HEK293 (cell line): ENCODE measurements around the gene SPATA24.
A peak's percentile ranks its signal among the peaks of the same experiment; 100 is the strongest.

Experiments used
- CTCF ChIA-PET: fragments of 350-600 bp; formaldehyde crosslinking; extraction: SDS; loops from one replicate; lab custom pipeline; 2021; ENCODE audit warnings: antibody characterized with exemption; lab: Yijun Ruan, JAX
- POLR2A ChIA-PET: fragments of 300-600 bp; formaldehyde crosslinking; extraction: SDS; loops from one replicate; lab custom pipeline; 2020; ENCODE audit warnings: antibody characterized with exemption, inconsistent platforms; lab: Yijun Ruan, JAX
- H3K27ac ChIP-seq: fragments of 200-500 bp; sonication (Bioruptor generic); 2 replicates; pipeline ENCODE4 v1.5.1; 2014; ENCODE audit warnings: low read depth, low read length, control low read depth, inconsistent platforms; ENCODE audit errors: extremely low read depth
- H3K36me3 ChIP-seq, 2 experiments: fragments of 200-500 bp in 1 of 2; sonication (Bioruptor generic) in 1 of 2; 1 replicate in 1 of 2; 2 replicates in 1 of 2; pipeline ENCODE4 v1.5.1; 2014 to 2017; ENCODE audit warnings: inconsistent platforms in 2 of 2, low read length in 2 of 2; ENCODE audit not compliant: control insufficient read depth in 2 of 2, insufficient read depth in 1 of 2
- H3K4me1 ChIP-seq: fragments of 200-500 bp; sonication (Bioruptor generic); 2 replicates; pipeline ENCODE4 v1.5.1; 2014; ENCODE audit warnings: mild to moderate bottlenecking, low read length, inconsistent platforms; ENCODE audit not compliant: control insufficient read depth, insufficient read depth
- H3K4me3 ChIP-seq: 2 replicates; pipeline ENCODE4 v1.5.1; 2011; ENCODE audit warnings: low read depth, mild to moderate bottlenecking, control low read depth, low read length, moderate library complexity
- H3K9me3 ChIP-seq: fragments of 200-500 bp; sonication (Bioruptor generic); 2 replicates; pipeline ENCODE4 v1.5.1; 2014; ENCODE audit warnings: low read depth, low read length, inconsistent platforms; ENCODE audit not compliant: control insufficient read depth, insufficient read depth
- BCL11A ChIP-seq: fragments of 450-650 bp; formaldehyde crosslinking; IDR thresholded peaks from 2 replicates; pipeline ENCODE4 v1.5.1; 2016; ENCODE audit warnings: low read depth, missing biosample characterization, missing genetic modification characterization
- HOXA7 ChIP-seq: sonication (generic); formaldehyde crosslinking; IDR thresholded peaks from 2 replicates; pipeline ENCODE4 v1.8.1; 2022; ENCODE audit warnings: missing genetic modification reagents, borderline replicate concordance
- KLF16 ChIP-seq: fragments of 450-650 bp; formaldehyde crosslinking; IDR thresholded peaks from 2 replicates; pipeline ENCODE4 v1.5.1; 2017; ENCODE audit warnings: missing biosample characterization, missing genetic modification characterization
- KLF17 ChIP-seq: fragments of 450-650 bp; formaldehyde crosslinking; IDR thresholded peaks from 2 replicates; pipeline ENCODE4 v1.5.1; 2016; ENCODE audit warnings: missing biosample characterization, missing genetic modification characterization
- KLF8 ChIP-seq: fragments of 450-650 bp; formaldehyde crosslinking; IDR thresholded peaks from 2 replicates; pipeline ENCODE4 v1.5.1; 2016; ENCODE audit warnings: missing biosample characterization, missing genetic modification characterization
- KLF9 ChIP-seq: fragments of 450-650 bp; formaldehyde crosslinking; IDR thresholded peaks from 2 replicates; pipeline ENCODE4 v1.5.1; 2016; ENCODE audit warnings: missing biosample characterization, missing genetic modification characterization, low read depth
- OVOL3 ChIP-seq: fragments of 450-650 bp; formaldehyde crosslinking; IDR thresholded peaks from 2 replicates; pipeline ENCODE4 v1.5.1; 2016; ENCODE audit warnings: missing biosample characterization, missing genetic modification characterization
- SP2 ChIP-seq: fragments of 450-650 bp; formaldehyde crosslinking; IDR thresholded peaks from 2 replicates; pipeline ENCODE4 v1.5.1; 2016; ENCODE audit warnings: missing biosample characterization, missing genetic modification characterization
- ZBTB26 ChIP-seq: fragments of 450-650 bp; formaldehyde crosslinking; optimal IDR thresholded peaks from 2 replicates; pipeline ENCODE3; 2016; ENCODE audit warnings: missing biosample characterization, mild to moderate bottlenecking, missing genetic modification characterization
- ZBTB8A ChIP-seq: fragments of 450-650 bp; formaldehyde crosslinking; IDR thresholded peaks from 2 replicates; pipeline ENCODE4 v1.5.1; 2016; ENCODE audit warnings: missing biosample characterization, missing genetic modification characterization
- ZEB2 ChIP-seq: fragments of 450-650 bp; formaldehyde crosslinking; IDR thresholded peaks from 2 replicates; pipeline ENCODE4 v1.5.1; 2016; ENCODE audit warnings: missing biosample characterization, missing genetic modification characterization
- ZFP69B ChIP-seq: fragments of 450-650 bp; formaldehyde crosslinking; IDR thresholded peaks from 2 replicates; pipeline ENCODE4 v1.5.1; 2016; ENCODE audit warnings: missing biosample characterization, missing genetic modification characterization
- ZNF132 ChIP-seq: fragments of 450-650 bp; formaldehyde crosslinking; IDR thresholded peaks from 2 replicates; pipeline ENCODE4 v1.5.1; 2017; ENCODE audit warnings: missing biosample characterization, missing genetic modification characterization, borderline replicate concordance
- ZNF133 ChIP-seq: fragments of 450-650 bp; formaldehyde crosslinking; IDR thresholded peaks from 2 replicates; pipeline ENCODE4 v1.5.1; 2016; ENCODE audit warnings: missing biosample characterization, missing genetic modification characterization
- ZNF223 ChIP-seq: fragments of 450-650 bp; formaldehyde crosslinking; IDR thresholded peaks from 2 replicates; pipeline ENCODE4 v1.5.1; 2016; ENCODE audit warnings: missing biosample characterization, missing genetic modification characterization
- ZNF324 ChIP-seq: fragments of 450-650 bp; formaldehyde crosslinking; IDR thresholded peaks from 2 replicates; pipeline ENCODE4 v1.5.1; 2016; ENCODE audit warnings: missing biosample characterization, missing genetic modification characterization
- ZNF335 ChIP-seq: fragments of 450-650 bp; formaldehyde crosslinking; conservative IDR thresholded peaks from 2 replicates; pipeline ENCODE4 v1.5.1; 2016; ENCODE audit warnings: missing biosample characterization, missing genetic modification characterization
- ZNF366 ChIP-seq: fragments of 450-650 bp; formaldehyde crosslinking; conservative IDR thresholded peaks from 2 replicates; pipeline ENCODE4 v1.5.1; 2016; ENCODE audit warnings: missing biosample characterization, missing genetic modification characterization
- ZNF514 ChIP-seq: fragments of 450-650 bp; formaldehyde crosslinking; IDR thresholded peaks from 2 replicates; pipeline ENCODE4 v1.5.1; 2016; ENCODE audit warnings: missing biosample characterization, missing genetic modification characterization
- ZNF561 ChIP-seq: fragments of 450-650 bp; IDR thresholded peaks from 2 replicates; pipeline ENCODE4 v1.5.1; 2018; ENCODE audit warnings: missing biosample characterization, missing genetic modification characterization, borderline replicate concordance
- ZNF585B ChIP-seq: fragments of 450-650 bp; formaldehyde crosslinking; IDR thresholded peaks from 2 replicates; pipeline ENCODE4 v1.5.1; 2016; ENCODE audit warnings: missing biosample characterization, missing genetic modification characterization
- ZNF600 ChIP-seq: fragments of 450-650 bp; formaldehyde crosslinking; IDR thresholded peaks from 2 replicates; pipeline ENCODE4 v1.5.1; 2016; ENCODE audit warnings: missing biosample characterization, missing genetic modification characterization
- ZNF629 ChIP-seq: fragments of 450-650 bp; formaldehyde crosslinking; IDR thresholded peaks from 2 replicates; pipeline ENCODE4 v1.5.1; 2017; ENCODE audit warnings: missing biosample characterization, missing genetic modification characterization
- ZNF654 ChIP-seq: fragments of 450-650 bp; formaldehyde crosslinking; IDR thresholded peaks from 2 replicates; pipeline ENCODE4 v1.5.1; 2016; ENCODE audit warnings: low read depth, missing biosample characterization, missing genetic modification characterization
- ZNF658 ChIP-seq: fragments of 450-650 bp; formaldehyde crosslinking; IDR thresholded peaks from 2 replicates; pipeline ENCODE4; 2016; ENCODE audit warnings: missing biosample characterization, missing genetic modification characterization
- ZNF747 ChIP-seq: fragments of 450-650 bp; formaldehyde crosslinking; IDR thresholded peaks from 2 replicates; pipeline ENCODE4 v1.5.1; 2016; ENCODE audit warnings: missing biosample characterization, missing genetic modification characterization
- ZSCAN18 ChIP-seq: fragments of 450-650 bp; formaldehyde crosslinking; IDR thresholded peaks from 2 replicates; pipeline ENCODE4 v1.5.1; 2016; ENCODE audit warnings: missing biosample characterization, missing genetic modification characterization
- TF ChIP-seq, protein P1 (sequence below): fragments of 450-650 bp; formaldehyde crosslinking; IDR thresholded peaks from 2 replicates; pipeline ENCODE4 v1.5.1; 2016; ENCODE audit warnings: missing biosample characterization, missing genetic modification characterization
- TF ChIP-seq, protein P2 (sequence below): fragments of 450-650 bp; formaldehyde crosslinking; IDR thresholded peaks from 2 replicates; pipeline ENCODE4 v1.5.1; 2016; ENCODE audit warnings: missing biosample characterization, missing genetic modification characterization
- TF ChIP-seq, protein P3 (sequence below): fragments of 450-650 bp; formaldehyde crosslinking; IDR thresholded peaks from 2 replicates; pipeline ENCODE4 v1.5.1; 2016; ENCODE audit warnings: missing biosample characterization, missing genetic modification characterization

SPATA24 gene

GRCh38 chr5:139369181-139369580 is 34.7 kb downstream of the SPATA24 start:
- POLR2A ChIA-PET, result interaction anchor here (0.8 kb wide), 1 partner anchor 1869 kb away, joined by 5 read pairs; no protein-coding TSS in a partner anchor

DNA sequence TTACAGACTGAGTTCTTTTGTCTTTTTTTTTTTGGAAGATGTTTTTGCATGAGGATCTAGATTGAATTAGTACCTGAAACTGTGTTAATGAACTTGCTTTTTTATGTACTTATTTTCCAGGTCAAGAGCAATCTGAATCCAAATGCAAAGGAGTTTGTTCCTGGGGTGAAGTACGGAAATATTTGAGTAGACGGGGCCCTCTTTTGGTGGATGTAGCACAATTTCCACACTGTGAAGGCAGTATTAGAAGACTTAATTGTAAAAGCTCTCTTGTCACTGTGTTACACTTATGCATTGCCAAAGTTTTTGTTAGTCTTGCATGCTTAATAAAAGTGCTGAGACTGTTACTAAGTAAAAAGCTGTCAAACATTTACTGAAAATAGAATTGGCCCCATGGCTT is 35.3 kb downstream of the SPATA24 start:
- ChIA-PET CTCF (interaction anchor here (0.5 to 1.3 kb wide), 6 partner anchors 23 to 154 kb away, joined by 3 to 9 read pairs (median 4); no protein-coding TSS in a partner anchor), POLR2A (interaction anchor here (0.7 to 0.8 kb wide), 2 partner anchors 8 to 1870 kb away, joined by 3 to 5 read pairs; no protein-coding TSS in a partner anchor)
- Histone ChIP-seq H3K27ac (no peak overlapping the region), H3K4me1 (no peaks in the 10 kb centered on the region), H3K9me3 (no peaks in the 10 kb centered on the region), H3K36me3 (peaks cover 73 to 78% of the 10 kb centered on the region in 2 experiments), H3K4me3 (no peak overlapping the region)
- TF ChIP-seq ZBTB8A (tag by site-specific recombination) (no peak), OVOL3 (tag by site-specific recombination) (no peak), ZNF514 (tag by site-specific recombination) (no peak), KLF9 (no peak), ZNF654 (tag by site-specific recombination) (peak; percentile 51), KLF17 (tag by site-specific recombination) (no peak)
- TF ChIP-seq, protein P1, sequence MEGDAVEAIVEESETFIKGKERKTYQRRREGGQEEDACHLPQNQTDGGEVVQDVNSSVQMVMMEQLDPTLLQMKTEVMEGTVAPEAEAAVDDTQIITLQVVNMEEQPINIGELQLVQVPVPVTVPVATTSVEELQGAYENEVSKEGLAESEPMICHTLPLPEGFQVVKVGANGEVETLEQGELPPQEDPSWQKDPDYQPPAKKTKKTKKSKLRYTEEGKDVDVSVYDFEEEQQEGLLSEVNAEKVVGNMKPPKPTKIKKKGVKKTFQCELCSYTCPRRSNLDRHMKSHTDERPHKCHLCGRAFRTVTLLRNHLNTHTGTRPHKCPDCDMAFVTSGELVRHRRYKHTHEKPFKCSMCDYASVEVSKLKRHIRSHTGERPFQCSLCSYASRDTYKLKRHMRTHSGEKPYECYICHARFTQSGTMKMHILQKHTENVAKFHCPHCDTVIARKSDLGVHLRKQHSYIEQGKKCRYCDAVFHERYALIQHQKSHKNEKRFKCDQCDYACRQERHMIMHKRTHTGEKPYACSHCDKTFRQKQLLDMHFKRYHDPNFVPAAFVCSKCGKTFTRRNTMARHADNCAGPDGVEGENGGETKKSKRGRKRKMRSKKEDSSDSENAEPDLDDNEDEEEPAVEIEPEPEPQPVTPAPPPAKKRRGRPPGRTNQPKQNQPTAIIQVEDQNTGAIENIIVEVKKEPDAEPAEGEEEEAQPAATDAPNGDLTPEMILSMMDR (tag by site-specific recombination), result 0 out of 2 replicates have a peak, but pooled peaks have one; percentile 6
- TF ChIP-seq, protein P2, sequence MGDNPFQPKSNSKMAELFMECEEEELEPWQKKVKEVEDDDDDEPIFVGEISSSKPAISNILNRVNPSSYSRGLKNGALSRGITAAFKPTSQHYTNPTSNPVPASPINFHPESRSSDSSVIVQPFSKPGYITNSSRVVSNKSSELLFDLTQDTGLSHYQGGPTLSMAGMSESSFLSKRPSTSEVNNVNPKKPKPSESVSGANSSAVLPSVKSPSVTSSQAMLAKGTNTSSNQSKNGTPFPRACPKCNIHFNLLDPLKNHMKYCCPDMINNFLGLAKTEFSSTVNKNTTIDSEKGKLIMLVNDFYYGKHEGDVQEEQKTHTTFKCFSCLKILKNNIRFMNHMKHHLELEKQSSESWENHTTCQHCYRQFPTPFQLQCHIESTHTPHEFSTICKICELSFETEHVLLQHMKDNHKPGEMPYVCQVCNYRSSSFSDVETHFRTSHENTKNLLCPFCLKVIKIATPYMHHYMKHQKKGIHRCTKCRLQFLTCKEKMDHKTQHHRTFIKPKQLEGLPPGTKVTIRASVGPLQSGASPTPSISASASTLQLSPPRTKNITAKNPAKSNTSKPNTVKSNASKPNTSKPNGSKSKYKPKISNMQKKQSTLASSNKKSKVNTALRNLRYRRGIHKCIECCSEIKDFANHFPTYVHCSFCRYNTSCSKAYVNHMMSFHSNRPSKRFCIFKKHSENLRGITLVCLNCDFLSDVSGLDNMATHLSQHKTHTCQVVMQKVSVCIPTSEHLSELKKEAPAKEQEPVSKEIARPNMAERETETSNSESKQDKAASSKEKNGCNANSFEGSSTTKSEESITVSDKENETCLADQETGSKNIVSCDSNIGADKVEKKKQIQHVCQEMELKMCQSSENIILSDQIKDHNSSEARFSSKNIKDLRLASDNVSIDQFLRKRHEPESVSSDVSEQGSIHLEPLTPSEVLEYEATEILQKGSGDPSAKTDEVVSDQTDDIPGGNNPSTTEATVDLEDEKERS, result no peak

More at GRCh38 chr5:139369181-139369580, 34.7 kb downstream of the SPATA24 start:
- no peak for TF ChIP-seq ZNF658 (tag by site-specific recombination)
- TF ChIP-seq ZNF324 (tag by site-specific recombination), result no peak
- TF ChIP-seq ZBTB26 (tag by site-specific recombination), result no peak
- TF ChIP-seq ZEB2 (tag by site-specific recombination), result peak; percentile 28; the same call in 1 of the 2 replicates
- TF ChIP-seq ZNF133 (tag by site-specific recombination), result no peak
- TF ChIP-seq KLF16 (tag by site-specific recombination), result no peak
- TF ChIP-seq, protein P3, sequence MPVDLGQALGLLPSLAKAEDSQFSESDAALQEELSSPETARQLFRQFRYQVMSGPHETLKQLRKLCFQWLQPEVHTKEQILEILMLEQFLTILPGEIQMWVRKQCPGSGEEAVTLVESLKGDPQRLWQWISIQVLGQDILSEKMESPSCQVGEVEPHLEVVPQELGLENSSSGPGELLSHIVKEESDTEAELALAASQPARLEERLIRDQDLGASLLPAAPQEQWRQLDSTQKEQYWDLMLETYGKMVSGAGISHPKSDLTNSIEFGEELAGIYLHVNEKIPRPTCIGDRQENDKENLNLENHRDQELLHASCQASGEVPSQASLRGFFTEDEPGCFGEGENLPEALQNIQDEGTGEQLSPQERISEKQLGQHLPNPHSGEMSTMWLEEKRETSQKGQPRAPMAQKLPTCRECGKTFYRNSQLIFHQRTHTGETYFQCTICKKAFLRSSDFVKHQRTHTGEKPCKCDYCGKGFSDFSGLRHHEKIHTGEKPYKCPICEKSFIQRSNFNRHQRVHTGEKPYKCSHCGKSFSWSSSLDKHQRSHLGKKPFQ (tag by site-specific recombination), result no peak
- TF ChIP-seq ZFP69B (tag by site-specific recombination), result no peak
- TF ChIP-seq ZNF561, result no peak
- 0 out of 2 replicates have a peak, but pooled peaks have one; percentile 25 for TF ChIP-seq KLF8 (tag by site-specific recombination)
- no peak for TF ChIP-seq BCL11A (tag by site-specific recombination)
- no peak for TF ChIP-seq ZNF747 (tag by site-specific recombination)
- no peak for TF ChIP-seq ZNF223 (tag by site-specific recombination)
- no peak for TF ChIP-seq HOXA7 (CRISPR knock-in tag)
- 0 out of 2 replicates have a peak, but pooled peaks have one; percentile 6 for TF ChIP-seq SP2
- peak; percentile 71 for TF ChIP-seq ZNF629 (tag by site-specific recombination)
- no peak for TF ChIP-seq ZNF335 (tag by site-specific recombination)
- no peak for TF ChIP-seq ZNF585B (tag by site-specific recombination)
- peak; percentile 59; the same call in 1 of the 2 replicates for TF ChIP-seq ZNF600 (tag by site-specific recombination)
- no peak for TF ChIP-seq ZSCAN18
- no peak for TF ChIP-seq ZNF132 (tag by site-specific recombination)
- peak; percentile 38; the same call in 1 of the 2 replicates for TF ChIP-seq ZNF366 (tag by site-specific recombination)
- H3K27ac ChIP-seq, result no peak overlapping the region
- H3K4me3 ChIP-seq, result no peak overlapping the region
- H3K9me3 ChIP-seq, result no peaks in the 10 kb centered on the region
- H3K4me1 ChIP-seq, result no peaks in the 10 kb centered on the region
- H3K36me3 ChIP-seq, result peaks cover 68 to 77% of the 10 kb centered on the region in 2 experiments
- CTCF ChIA-PET, result interaction anchor here (0.5 to 1.1 kb wide), 4 partner anchors 33 to 154 kb away, joined by 3 to 9 read pairs (median 4); no protein-coding TSS in a partner anchor
